CD4-positive, alpha-beta T cell treated with Interleukin-4 for 1 hour (primary cell): ENCODE results near the gene LINGO4.
A peak's percentile ranks its signal among the peaks of the same experiment; 100 is the strongest.

ENCODE experiments used
- DNase-seq, 2 donors: peaks; one replicate each; pipeline ENCODE4 v3.0.0-alpha.2; 2020 to 2022

The LINGO4 gene

GRCh38 chr1:151805066-151805820 lies at the start of gene LINGO4:
Gene LINGO4, minus strand, starts transcription at chr1:151805419. Its CDS starts 2,715 bp downstream, at chr1:151802704.
- no peak for DNase-seq

- DNase-seq, result no peak
Measured at GRCh38 chr1:151854658-151855057, 49.4 kb upstream of the LINGO4 start.

- no peak for DNase-seq
Measured at GRCh38 chr1:151853411-151853943, 48.3 kb upstream of the LINGO4 start, which contains the start of gene THEM5. Gene THEM5, minus strand, starts transcription at chr1:151853712. Its CDS starts 147 bp downstream, at chr1:151853565.

- DNase-seq, result no peak
Measured at GRCh38 chr1:151852733-151853132, 47.5 kb upstream of the LINGO4 start.

GRCh38 chr1:151851886-151852285 lies 46.7 kb upstream of the LINGO4 start:
- no peak for DNase-seq

GRCh38 chr1:151849871-151850270 lies 44.7 kb upstream of the LINGO4 start:
- no peak for DNase-seq

- DNase-seq, result no peak
Measured at GRCh38 chr1:151849126-151849525, 43.9 kb upstream of the LINGO4 start.

GRCh38 chr1:151847867-151848596 lies 42.8 kb upstream of the LINGO4 start:
- no peak for DNase-seq

GRCh38 chr1:151846686-151847237 lies 41.5 kb upstream of the LINGO4 start:
- no peak for DNase-seq

GRCh38 chr1:151846062-151846568 lies 40.9 kb upstream of the LINGO4 start:
- DNase-seq, result no peak

GRCh38 chr1:151843398-151843797 lies 38.2 kb upstream of the LINGO4 start:
- DNase-seq, result no peak

GRCh38 chr1:151841141-151841540 lies 35.9 kb upstream of the LINGO4 start:
- DNase-seq, result no peak

- no peak for DNase-seq
Measured at GRCh38 chr1:151840421-151840820, 35.2 kb upstream of the LINGO4 start.

- DNase-seq, result peak; percentile 73 to 83
Measured at GRCh38 chr1:151839457-151840403, 34.5 kb upstream of the LINGO4 start, which contains the start of gene C2CD4D. Gene C2CD4D, minus strand, starts transcription at chr1:151839820. Its CDS starts 831 bp downstream, at chr1:151838989.

- DNase-seq, result no peak
Measured at GRCh38 chr1:151839082-151839412, 33.8 kb upstream of the LINGO4 start.

GRCh38 chr1:151838222-151839081 lies 33.2 kb upstream of the LINGO4 start:
- DNase-seq, result peak in 1 of 2 donors; percentile 41

GRCh38 chr1:151837884-151838221 lies 32.6 kb upstream of the LINGO4 start:
- DNase-seq, result no peak

- DNase-seq, result peak in 1 of 2 donors; percentile 45
Measured at GRCh38 chr1:151837197-151837596, 32.0 kb upstream of the LINGO4 start.

- DNase-seq, result no peak
Measured at GRCh38 chr1:151835596-151835995, 30.4 kb upstream of the LINGO4 start.

- DNase-seq, result no peak
Measured at GRCh38 chr1:151834239-151834638, 29.0 kb upstream of the LINGO4 start.
